ENCODE data around the gene MKI67. TPM values are rescaled to one million over a fixed set of nuclear protein-coding genes. Genes with fewer than 3 reads are reported as not detected.

The MKI67 gene, protein sequence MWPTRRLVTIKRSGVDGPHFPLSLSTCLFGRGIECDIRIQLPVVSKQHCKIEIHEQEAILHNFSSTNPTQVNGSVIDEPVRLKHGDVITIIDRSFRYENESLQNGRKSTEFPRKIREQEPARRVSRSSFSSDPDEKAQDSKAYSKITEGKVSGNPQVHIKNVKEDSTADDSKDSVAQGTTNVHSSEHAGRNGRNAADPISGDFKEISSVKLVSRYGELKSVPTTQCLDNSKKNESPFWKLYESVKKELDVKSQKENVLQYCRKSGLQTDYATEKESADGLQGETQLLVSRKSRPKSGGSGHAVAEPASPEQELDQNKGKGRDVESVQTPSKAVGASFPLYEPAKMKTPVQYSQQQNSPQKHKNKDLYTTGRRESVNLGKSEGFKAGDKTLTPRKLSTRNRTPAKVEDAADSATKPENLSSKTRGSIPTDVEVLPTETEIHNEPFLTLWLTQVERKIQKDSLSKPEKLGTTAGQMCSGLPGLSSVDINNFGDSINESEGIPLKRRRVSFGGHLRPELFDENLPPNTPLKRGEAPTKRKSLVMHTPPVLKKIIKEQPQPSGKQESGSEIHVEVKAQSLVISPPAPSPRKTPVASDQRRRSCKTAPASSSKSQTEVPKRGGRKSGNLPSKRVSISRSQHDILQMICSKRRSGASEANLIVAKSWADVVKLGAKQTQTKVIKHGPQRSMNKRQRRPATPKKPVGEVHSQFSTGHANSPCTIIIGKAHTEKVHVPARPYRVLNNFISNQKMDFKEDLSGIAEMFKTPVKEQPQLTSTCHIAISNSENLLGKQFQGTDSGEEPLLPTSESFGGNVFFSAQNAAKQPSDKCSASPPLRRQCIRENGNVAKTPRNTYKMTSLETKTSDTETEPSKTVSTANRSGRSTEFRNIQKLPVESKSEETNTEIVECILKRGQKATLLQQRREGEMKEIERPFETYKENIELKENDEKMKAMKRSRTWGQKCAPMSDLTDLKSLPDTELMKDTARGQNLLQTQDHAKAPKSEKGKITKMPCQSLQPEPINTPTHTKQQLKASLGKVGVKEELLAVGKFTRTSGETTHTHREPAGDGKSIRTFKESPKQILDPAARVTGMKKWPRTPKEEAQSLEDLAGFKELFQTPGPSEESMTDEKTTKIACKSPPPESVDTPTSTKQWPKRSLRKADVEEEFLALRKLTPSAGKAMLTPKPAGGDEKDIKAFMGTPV (N-terminal part only)
- 0.64 TPM for total RNA-seq

DNA sequence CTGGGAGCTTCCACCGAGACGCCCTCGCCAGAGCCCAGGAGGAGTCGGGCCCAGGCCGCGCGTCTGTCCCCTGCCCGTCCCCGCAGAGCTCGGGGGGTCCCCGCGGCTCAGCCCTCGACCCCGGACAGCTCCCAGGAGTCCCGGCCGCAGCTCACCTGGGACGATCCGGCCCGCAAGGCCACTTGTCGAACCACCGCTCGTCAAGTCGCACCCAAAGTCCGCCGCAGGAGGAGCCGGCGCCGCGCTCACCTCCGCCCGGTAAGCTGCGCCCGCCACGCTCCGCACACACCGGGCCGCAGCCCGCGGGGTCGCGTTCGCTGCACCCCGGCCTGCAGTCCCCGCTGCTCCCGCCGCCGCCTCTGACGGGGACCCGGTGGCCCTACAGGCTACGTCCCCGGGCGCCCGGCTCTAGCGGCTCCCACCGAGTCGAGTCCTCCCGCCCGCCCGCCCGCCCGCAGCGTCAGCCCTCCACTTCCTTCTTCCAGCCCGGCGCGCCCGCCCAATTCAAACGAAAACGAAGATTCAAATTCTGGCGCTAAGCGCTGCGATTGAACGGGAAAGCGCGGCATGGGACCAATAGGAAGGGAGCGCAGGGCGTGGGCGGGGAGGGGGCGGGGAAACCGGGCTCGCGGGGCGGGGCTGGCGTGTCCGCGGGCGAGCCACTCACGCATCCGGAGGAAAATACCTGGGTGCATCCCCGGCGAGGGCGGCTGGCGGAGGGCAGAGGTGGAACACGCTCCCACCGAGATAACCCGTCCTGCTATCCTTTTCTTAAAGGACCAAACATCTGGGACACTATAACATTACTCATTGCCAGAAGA lies at the start of gene MKI67:
MKI67 (minus strand) TSS at position 480 of the 821 bp plus-strand sequence. CDS start 756 bp downstream, outside the sequence.
- Histone ChIP-seq H3K27ac (no peak within 1 kb of the TSS), H3K27me3 (no peaks in the 10 kb centered on the region), H3K36me3 (no peaks in the 10 kb centered on the region), H3K4me1 (peaks cover 12 to 13% of the 10 kb centered on the region in 2 donors), H3K4me3 (peak within 1 kb of the TSS; percentile 57 to 71), H3K9me3 (no peaks in the 10 kb centered on the region)
- intact Hi-C loops (cut with DNase I): no loop called here
- DNase-seq (ENCODE audit: low spot score in 2 of 2): peak; percentile 49 to 85
- TF ChIP-seq, protein P1, sequence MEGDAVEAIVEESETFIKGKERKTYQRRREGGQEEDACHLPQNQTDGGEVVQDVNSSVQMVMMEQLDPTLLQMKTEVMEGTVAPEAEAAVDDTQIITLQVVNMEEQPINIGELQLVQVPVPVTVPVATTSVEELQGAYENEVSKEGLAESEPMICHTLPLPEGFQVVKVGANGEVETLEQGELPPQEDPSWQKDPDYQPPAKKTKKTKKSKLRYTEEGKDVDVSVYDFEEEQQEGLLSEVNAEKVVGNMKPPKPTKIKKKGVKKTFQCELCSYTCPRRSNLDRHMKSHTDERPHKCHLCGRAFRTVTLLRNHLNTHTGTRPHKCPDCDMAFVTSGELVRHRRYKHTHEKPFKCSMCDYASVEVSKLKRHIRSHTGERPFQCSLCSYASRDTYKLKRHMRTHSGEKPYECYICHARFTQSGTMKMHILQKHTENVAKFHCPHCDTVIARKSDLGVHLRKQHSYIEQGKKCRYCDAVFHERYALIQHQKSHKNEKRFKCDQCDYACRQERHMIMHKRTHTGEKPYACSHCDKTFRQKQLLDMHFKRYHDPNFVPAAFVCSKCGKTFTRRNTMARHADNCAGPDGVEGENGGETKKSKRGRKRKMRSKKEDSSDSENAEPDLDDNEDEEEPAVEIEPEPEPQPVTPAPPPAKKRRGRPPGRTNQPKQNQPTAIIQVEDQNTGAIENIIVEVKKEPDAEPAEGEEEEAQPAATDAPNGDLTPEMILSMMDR (IDR thresholded peaks at IDR 0.05): no peak

DNA sequence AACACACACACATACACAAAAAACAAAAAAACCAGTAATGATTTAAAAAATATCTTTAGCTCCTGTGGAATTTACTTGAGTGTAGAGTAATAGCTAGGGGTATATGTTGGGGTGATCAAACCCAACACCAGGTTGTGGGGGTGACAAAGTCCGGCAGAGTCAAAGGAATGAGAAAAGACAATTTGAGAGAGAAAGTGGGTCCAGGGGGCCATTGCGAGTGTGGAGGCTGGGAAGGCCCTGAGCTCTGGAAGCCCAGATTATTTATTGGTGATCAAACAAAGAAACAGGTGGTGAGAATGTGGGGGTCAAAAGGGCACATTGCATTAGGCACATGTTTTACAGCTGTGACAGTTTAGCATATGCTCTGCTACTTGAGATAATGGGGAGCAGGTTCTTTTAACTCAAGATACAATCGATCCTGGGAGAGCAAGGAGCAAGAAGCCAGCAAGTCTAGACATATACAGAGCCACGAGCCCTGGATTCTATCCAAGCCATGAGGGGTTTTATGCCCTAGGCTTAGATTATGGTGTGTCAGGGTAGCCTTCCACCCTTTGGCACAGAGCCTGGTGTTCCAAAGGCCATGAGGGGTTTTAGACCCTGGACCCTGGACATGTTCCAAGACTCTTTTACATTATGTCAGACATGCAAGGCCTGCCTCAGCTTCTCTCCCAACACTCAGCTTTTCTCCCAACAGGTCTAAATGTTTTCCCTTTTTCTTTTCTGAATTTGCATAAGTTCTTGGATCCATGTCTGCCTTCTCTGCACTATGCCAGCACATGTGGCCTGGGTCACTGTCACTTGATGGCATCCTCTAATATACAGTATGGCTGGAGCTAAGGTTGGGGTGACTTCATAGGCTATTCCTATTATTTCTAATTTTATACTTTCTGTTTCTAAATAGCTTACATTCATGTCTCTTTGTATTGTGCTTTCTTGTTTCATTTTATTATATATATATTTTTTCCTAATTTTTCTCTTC lies 48.6 kb upstream of the MKI67 start:
- intact Hi-C loops (cut with DNase I): no loop called here
- peaks cover 0 to 7% of the 10 kb centered on the region in 2 donors for H3K9me3 ChIP-seq
- TF ChIP-seq, protein P1 (IDR thresholded peaks at IDR 0.05): no peak

DNA sequence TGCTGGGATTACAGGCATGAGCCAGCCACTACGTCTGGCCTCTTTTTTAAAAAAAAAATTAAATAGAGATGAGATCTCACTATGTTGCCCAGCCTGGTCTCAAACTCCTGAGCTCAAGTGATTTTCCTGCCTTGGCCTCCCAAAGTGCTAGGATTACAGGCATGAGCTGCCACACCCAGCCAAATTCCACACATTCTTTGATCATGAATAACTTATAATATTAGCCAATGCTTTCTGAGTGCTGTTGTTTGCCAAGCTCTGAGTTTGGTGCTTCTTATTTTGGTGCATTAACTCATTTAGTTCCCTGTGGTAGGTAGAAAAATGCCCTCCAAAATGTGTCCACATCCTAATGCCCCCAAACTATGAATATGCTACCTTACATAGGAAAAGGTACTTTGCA lies 47.2 kb upstream of the MKI67 start:
- DNase-seq (ENCODE audit: low spot score in 2 of 2): no peak
- no peak overlapping the region for H3K4me3 ChIP-seq
- TF ChIP-seq, protein P1 (IDR thresholded peaks at IDR 0.05): no peak

More for the DNA sequence above, 48.6 kb upstream of the MKI67 start:
- no peak overlapping the region for H3K27ac ChIP-seq
- no peaks in the 10 kb centered on the region for H3K36me3 ChIP-seq
- no peaks in the 10 kb centered on the region for H3K27me3 ChIP-seq
- no peaks in the 10 kb centered on the region for H3K4me1 ChIP-seq
- H3K4me3 ChIP-seq: no peak overlapping the region
- no peak for DNase-seq (ENCODE audit: low spot score in 2 of 2)

DNA sequence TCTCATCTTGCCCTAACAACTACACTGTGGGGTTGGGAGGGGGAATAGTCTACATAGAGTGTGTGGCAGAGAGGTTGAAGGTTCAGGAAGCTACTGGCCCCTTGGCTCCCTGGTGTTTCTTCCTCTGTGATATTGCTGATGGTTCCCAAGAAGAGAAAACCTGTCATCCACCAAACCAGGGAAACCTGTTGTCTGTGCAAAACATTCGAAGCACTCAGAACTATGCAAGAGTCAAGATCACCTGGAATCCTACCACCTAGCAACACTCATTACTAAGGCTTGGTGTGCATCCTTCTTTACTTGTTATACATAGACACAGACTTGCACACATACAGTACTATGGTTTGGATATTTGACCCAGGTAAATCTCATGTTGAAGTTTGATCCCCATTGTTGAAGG lies 46.5 kb upstream of the MKI67 start:
- no peaks in the 10 kb centered on the region for H3K27me3 ChIP-seq
- no peak overlapping the region for H3K4me3 ChIP-seq
- intact Hi-C loops (cut with DNase I): no loop called here
- TF ChIP-seq, protein P1 (IDR thresholded peaks at IDR 0.05): no peak
- no peak for DNase-seq (ENCODE audit: low spot score in 2 of 2)
- H3K27ac ChIP-seq: no peak overlapping the region
- H3K4me1 ChIP-seq: no peaks in the 10 kb centered on the region
- peaks cover 0 to 7% of the 10 kb centered on the region in 2 donors for H3K9me3 ChIP-seq
- H3K36me3 ChIP-seq: no peaks in the 10 kb centered on the region

More for the DNA sequence above, 47.2 kb upstream of the MKI67 start:
- Histone ChIP-seq H3K36me3 (no peaks in the 10 kb centered on the region), H3K27ac (no peak overlapping the region), H3K4me1 (no peaks in the 10 kb centered on the region), H3K9me3 (peaks cover 0 to 7% of the 10 kb centered on the region in 2 donors), H3K27me3 (no peaks in the 10 kb centered on the region)
- intact Hi-C loops (cut with DNase I): no loop called here
